LNCAP (cell line): ENCODE measurements around the gene NUP50.

ENCODE experiments used
- CTCF ChIP-seq: fragments of 450-650 bp; IDR thresholded peaks from 2 replicates; pipeline ENCODE4 v1.5.1; 2017; ENCODE audit warnings: mild to moderate bottlenecking

NUP50 gene

GRCh38 chr22:45159652-45160462, 3.9 kb upstream of the NUP50 start:
- no peak for TF ChIP-seq CTCF

- no peak for TF ChIP-seq CTCF
Observed at GRCh38 chr22:45162531-45162930, 1.2 kb upstream of the NUP50 start.

- TF ChIP-seq CTCF = no peak
Observed at GRCh38 chr22:45163099-45163450, 650 bp upstream of the NUP50 start.

- no peak for TF ChIP-seq CTCF
Observed at GRCh38 chr22:45164270-45165088, 754 bp downstream of the NUP50 start.

GRCh38 chr22:45166932-45167331, 3.2 kb downstream of the NUP50 start:
- no peak for TF ChIP-seq CTCF

- TF ChIP-seq CTCF = no peak
Observed at GRCh38 chr22:45169591-45170466, 6.1 kb downstream of the NUP50 start.

GRCh38 chr22:45171830-45172229, 8.1 kb downstream of the NUP50 start:
- TF ChIP-seq CTCF = no peak
